ENCODE results near the gene DSCAML1.

DNA sequence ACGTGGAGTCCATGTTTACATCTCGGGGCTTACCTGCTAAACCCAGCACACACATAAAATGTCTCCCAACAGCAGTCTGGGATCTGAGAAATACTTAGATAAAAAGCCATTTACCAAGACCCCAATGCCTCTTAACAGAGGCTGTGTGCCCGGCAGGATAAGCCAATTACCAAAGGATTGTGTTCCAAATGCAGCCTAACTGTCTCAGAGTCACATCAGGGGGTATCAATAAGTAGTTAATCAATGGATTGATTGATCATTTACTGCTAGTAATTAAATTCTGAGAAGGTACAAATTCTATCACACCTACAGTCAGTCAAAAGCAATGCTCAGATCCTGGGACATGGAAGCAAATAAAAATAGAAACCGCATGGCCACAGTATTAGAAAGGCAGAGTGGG is 125.6 kb downstream of the DSCAML1 start:
- no peak for TF ChIP-seq CEBPB (IDR thresholded peaks at IDR 0.05; ENCODE audit: low read depth)
- TF ChIP-seq, protein P1, sequence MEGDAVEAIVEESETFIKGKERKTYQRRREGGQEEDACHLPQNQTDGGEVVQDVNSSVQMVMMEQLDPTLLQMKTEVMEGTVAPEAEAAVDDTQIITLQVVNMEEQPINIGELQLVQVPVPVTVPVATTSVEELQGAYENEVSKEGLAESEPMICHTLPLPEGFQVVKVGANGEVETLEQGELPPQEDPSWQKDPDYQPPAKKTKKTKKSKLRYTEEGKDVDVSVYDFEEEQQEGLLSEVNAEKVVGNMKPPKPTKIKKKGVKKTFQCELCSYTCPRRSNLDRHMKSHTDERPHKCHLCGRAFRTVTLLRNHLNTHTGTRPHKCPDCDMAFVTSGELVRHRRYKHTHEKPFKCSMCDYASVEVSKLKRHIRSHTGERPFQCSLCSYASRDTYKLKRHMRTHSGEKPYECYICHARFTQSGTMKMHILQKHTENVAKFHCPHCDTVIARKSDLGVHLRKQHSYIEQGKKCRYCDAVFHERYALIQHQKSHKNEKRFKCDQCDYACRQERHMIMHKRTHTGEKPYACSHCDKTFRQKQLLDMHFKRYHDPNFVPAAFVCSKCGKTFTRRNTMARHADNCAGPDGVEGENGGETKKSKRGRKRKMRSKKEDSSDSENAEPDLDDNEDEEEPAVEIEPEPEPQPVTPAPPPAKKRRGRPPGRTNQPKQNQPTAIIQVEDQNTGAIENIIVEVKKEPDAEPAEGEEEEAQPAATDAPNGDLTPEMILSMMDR (IDR thresholded peaks at IDR 0.05 in 2 of 3, conservative IDR thresholded peaks at IDR 0.05 in 1 of 3; ENCODE audit: borderline replicate concordance in 1 of 3, insufficient read depth in 1 of 3, low read depth in 2 of 3, low read length in 2 of 3): no peak
- no peak for TF ChIP-seq TCF7L2 (IDR thresholded peaks at IDR 0.05; ENCODE audit: borderline replicate concordance, extremely low read depth, insufficient read depth, insufficient read length)

Measured in HCT116 (cell line).